Prostate gland (tissue), 2 donors: Measurements from ENCODE around the gene ULK2. TPM values are rescaled to one million over a fixed set of nuclear protein-coding genes. Genes with fewer than 3 reads are reported as not detected.
A peak's percentile ranks its signal among the peaks of the same experiment; 100 is the strongest.

Experiments
- DNase-seq: peaks from one replicate; pipeline ENCODE4 v3.0.0-alpha.2; 2019; ENCODE audit warnings: low spot score
- H3K27ac ChIP-seq, 2 donors: fragments of 200-600 bp; sonication (generic); 2 replicates each; pipeline ENCODE4 v1.5.1; 2017 to 2019
- H3K27me3 ChIP-seq: fragments of 200-600 bp; sonication (generic); replicated peaks from 2 replicates; pipeline ENCODE4 v1.5.1; 2019; ENCODE audit not compliant: insufficient read depth
- H3K36me3 ChIP-seq, 2 donors: fragments of 200-600 bp; sonication (generic); 1 replicate in 1 of 2; 2 replicates in 1 of 2; pipeline versions ENCODE4 v1.5.1 to v1.8.1; 2017 to 2019
- H3K4me1 ChIP-seq: fragments of 200-600 bp; sonication (generic); replicated peaks from 2 replicates; pipeline ENCODE4 v1.5.1; 2019
- H3K4me3 ChIP-seq, 2 donors: fragments of 200-600 bp; sonication (generic); 2 replicates each; pipeline ENCODE4 v1.5.1; 2017 to 2019
- H3K9me3 ChIP-seq: fragments of 200-600 bp; sonication (generic); 2 replicates; pipeline ENCODE4 v1.5.1; 2017
- CTCF ChIP-seq, 4 experiments: fragments of 200-600 bp in 2 of 4; fragments of 450-650 bp in 2 of 4; sonication (generic) in 2 of 4; IDR thresholded peaks; 1 replicate in 3 of 4; 2 replicates in 1 of 4; pipeline ENCODE4 v1.5.1; 2016 to 2019; ENCODE audit warnings: antibody characterized with exemption in 4 of 4, mild to moderate bottlenecking in 2 of 4, moderate library complexity in 2 of 4
- POLR2A ChIP-seq: fragments of 450-650 bp; IDR thresholded peaks from one replicate; pipeline ENCODE4 v1.6.1; 2016; ENCODE audit warnings: antibody characterized with exemption, mild to moderate bottlenecking
- POLR2AphosphoS5 ChIP-seq: sonication (generic); formaldehyde crosslinking; IDR thresholded peaks from one replicate; pipeline ENCODE4 v1.6.1; 2017; ENCODE audit warnings: antibody characterized with exemption
- WGBS: methylation state at CpG from one replicate; pipeline ENCODE4 v1.1.5; 2018; 5-methylcytosine and 5-hydroxymethylcytosine counted together
- intact Hi-C: fragments of 100-400 bp; cut with DNase I; formaldehyde crosslinking; loops from one replicate; pipeline ENCODE4 v1.14.2; 2022
- total RNA-seq, 2 donors: library from RNA; depleted of rRNA; stranded (reverse); fragments of >200 nt; gene quantifications; one replicate each; pipeline ENCODE4 v1.1.0, GENCODE V29; 2016

ULK2 gene
- total RNA-seq, 2 donors from 2014 or later, result 15.9 to 44.4 TPM

DNA sequence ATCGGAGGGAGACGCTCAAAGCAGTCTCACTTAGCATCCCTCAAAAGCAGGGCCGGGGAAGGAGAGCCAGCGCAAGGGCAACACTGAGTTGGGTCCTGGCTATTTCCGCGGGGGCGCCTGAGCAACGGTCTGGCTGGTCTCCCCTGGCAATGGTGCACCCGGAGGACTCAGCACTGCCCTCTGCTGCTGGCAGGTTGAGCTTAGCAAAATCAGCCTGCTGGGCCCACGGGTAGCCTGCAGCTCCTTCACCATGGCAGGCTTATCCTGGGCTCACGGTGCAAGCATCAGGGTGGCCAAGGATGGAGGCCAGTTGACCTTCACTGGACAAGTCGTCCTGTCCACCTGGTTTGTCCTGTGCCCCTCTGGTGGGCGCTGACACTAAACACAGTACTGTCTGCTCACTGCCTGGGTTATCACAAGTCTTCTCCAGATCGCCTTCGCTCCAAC, 105.2 kb downstream of the ULK2 start:
- Histone ChIP-seq H3K36me3 (no peaks in the 10 kb centered on the region), H3K9me3 (no peaks in the 10 kb centered on the region), H3K4me1 (no peaks in the 10 kb centered on the region), H3K27ac (no peak overlapping the region), H3K4me3 (no peak overlapping the region), H3K27me3 (no peaks in the 10 kb centered on the region)
- DNase-seq, result peak; percentile 38
- intact Hi-C loops, result loop anchor here (5.0 kb wide), 2 partner anchors 115 to 400 kb away; partner anchors contain the start of genes ALDH3A2 and B9D1
- TF ChIP-seq POLR2AphosphoS5, result no peak
- peak; percentile 43 to 78 (median 58) for TF ChIP-seq CTCF (IDR thresholded peaks at IDR 0.05)
- WGBS, result 42% methylated on average over 12 of the region's 15 CpGs

GRCh38 chr17:19760746-19761145, 107.0 kb downstream of the ULK2 start:
- WGBS, result 81% methylated on average over 9 of the region's 9 CpGs
- no peaks in the 10 kb centered on the region for H3K36me3 ChIP-seq
- no peak overlapping the region for H3K27ac ChIP-seq
- no peaks in the 10 kb centered on the region for H3K9me3 ChIP-seq
- DNase-seq, result no peak
- intact Hi-C loops, result loop anchor here (5.0 kb wide), 2 partner anchors 113 to 398 kb away; partner anchors contain the start of genes ALDH3A2 and B9D1
- no peak overlapping the region for H3K4me3 ChIP-seq
- no peaks in the 10 kb centered on the region for H3K27me3 ChIP-seq
- TF ChIP-seq POLR2A (no peak), POLR2AphosphoS5 (no peak), CTCF (IDR thresholded peaks at IDR 0.05) (no peak)
- H3K4me1 ChIP-seq, result no peaks in the 10 kb centered on the region

DNA sequence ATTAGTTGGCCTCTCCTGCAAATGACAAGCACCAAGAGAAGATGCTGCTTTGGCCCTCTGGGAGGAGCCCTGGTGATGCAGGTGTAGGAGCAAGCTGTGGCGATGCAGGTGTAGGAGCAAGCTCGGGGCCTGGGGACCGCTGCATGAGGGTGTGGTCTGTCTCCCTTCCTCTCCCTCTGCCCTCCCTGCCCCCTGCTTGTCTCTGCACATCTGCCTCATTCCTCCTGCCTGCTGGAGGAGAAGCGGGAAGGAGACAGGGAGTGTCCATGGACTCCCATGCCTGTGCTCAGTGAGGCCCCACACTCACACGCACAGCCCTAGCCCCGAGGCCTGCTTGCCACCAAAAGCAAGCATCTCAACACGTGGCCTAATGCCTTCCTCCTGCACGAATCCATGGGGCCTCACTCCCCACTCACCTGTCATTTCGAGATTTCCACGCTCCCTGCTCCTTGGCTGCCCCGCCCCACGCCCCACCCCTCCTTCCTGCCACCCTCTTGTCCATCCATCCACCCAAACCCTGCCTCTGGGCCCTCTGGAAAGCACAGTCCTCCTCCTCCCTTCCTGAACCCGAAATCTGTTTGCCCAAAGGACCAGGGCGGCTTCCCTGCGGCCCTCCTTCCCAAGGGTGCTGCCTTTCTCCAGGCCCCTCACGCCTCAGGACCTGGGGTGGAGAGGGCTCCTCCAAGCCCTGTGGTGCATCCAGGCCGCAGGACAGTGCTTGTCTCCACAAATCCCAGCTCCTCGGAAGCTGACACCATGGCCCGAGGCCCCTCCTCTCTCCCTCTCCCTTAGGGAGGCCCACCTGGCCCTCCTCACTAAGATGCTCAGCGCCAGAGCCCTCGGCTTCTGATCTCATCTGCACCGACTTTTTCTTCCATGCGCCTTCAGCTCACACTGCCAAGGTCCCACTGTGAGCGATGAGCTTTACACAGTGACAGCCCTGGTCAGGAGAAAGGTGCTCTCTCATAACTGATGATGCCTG, 107.9 kb downstream of the ULK2 start:
- H3K27ac ChIP-seq, result no peak overlapping the region
- TF ChIP-seq POLR2AphosphoS5 (no peak), POLR2A (no peak), CTCF (IDR thresholded peaks at IDR 0.05) (no peak)
- no peak for DNase-seq
- WGBS, result 81% methylated on average over 24 of the region's 24 CpGs
- intact Hi-C loops, result loop anchor here (5.0 kb wide), 2 partner anchors 113 to 398 kb away; partner anchors contain the start of genes ALDH3A2 and B9D1
- H3K4me3 ChIP-seq, result no peak overlapping the region
- H3K4me1 ChIP-seq, result no peaks in the 10 kb centered on the region
- no peaks in the 10 kb centered on the region for H3K27me3 ChIP-seq
- no peaks in the 10 kb centered on the region for H3K36me3 ChIP-seq
- no peaks in the 10 kb centered on the region for H3K9me3 ChIP-seq

DNA sequence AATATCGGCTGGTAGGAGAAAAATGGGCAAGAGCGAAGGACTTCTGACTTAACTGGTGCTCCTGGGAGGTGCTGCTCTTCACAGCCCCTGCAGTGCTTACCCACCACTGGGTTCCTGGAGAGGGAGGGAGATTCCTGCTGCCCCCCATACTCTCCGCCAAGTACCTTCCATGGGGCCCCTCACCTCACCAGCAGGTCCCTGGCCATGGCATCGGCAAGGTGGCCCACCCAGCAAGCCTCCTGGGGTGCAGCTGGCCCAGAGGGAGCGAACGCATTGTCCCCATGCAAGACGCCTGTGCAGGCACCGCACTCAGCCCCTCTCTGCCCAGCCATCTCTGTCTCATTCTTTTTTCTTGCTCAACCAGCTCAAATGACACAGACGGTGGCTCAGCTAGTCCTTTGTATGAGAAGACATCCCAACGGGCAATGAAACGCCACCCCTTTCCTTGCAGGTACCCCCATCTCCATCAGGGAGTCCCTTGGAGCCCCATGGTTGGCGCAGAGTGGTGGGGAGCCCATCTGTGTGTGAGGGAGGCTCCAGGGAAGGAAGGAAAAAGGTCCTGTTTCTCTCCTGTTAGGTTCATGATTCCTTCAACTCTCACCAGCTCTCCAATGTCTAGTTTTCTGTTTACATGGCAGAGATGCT, 110.1 kb downstream of the ULK2 start:
- Histone ChIP-seq H3K9me3 (no peaks in the 10 kb centered on the region), H3K4me1 (no peaks in the 10 kb centered on the region), H3K4me3 (no peak overlapping the region), H3K27ac (no peak overlapping the region), H3K36me3 (no peaks in the 10 kb centered on the region), H3K27me3 (no peaks in the 10 kb centered on the region)
- TF ChIP-seq POLR2AphosphoS5, result no peak
- no peak for TF ChIP-seq POLR2A
- TF ChIP-seq CTCF (IDR thresholded peaks at IDR 0.05), result no peak
- WGBS, result 96% methylated on average over 12 of the region's 12 CpGs
- no peak for DNase-seq
- intact Hi-C loops, result no loop called here
